C1 segment of cervical spinal cord (tissue), 14 donors: ENCODE results near the gene ARF1.
"Not testable (repeated sequence)": the region's sequence is repeated elsewhere in the genome, so short reads cannot be mapped to it uniquely, and the experiment has no call there.

Experiments
- DNase-seq, 14 donors: peaks; one replicate each; lab custom pipeline; 2025; lab: John Stamatoyannopoulos, UW

ARF1 gene

DNA sequence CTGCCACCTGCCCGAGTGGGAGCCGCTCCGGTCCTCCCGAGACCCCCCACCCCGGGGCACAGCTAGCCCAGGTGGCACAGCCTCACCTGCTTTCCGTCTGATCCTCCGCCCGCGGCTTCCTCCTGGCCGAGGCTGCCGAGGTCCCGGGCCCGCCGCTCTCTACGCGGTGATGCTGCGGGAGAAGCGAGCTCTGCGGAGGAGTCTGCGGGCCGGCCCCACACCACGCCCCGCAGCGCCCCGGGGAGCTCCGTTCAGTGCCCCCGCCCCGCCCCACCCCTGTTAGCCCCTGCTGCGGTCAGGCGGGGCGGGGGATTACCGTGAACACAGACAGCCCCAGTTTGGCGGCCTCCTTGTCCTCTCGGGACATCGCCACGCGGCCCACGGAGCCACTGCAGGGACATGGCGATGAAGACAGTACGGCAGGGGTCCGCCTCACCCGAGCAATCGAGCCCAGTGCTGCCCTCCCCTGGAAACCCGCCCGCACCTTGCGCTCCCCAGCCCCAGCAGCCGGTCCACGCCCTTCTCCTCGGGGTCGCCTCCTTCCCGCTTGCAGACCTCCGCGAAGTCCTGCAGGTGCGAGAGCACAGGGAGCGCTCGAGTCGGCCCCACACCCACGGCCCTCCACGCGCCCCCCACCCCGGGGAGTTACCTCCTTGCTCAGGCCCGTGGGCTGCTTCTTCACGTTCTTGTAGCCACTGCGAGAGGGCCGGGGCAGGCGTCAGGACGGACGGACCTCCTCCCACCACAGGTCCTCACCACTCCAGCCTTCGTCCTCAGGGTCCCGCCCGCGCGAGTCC, 19.7 kb downstream of the ARF1 start:
- no peak for DNase-seq

DNA sequence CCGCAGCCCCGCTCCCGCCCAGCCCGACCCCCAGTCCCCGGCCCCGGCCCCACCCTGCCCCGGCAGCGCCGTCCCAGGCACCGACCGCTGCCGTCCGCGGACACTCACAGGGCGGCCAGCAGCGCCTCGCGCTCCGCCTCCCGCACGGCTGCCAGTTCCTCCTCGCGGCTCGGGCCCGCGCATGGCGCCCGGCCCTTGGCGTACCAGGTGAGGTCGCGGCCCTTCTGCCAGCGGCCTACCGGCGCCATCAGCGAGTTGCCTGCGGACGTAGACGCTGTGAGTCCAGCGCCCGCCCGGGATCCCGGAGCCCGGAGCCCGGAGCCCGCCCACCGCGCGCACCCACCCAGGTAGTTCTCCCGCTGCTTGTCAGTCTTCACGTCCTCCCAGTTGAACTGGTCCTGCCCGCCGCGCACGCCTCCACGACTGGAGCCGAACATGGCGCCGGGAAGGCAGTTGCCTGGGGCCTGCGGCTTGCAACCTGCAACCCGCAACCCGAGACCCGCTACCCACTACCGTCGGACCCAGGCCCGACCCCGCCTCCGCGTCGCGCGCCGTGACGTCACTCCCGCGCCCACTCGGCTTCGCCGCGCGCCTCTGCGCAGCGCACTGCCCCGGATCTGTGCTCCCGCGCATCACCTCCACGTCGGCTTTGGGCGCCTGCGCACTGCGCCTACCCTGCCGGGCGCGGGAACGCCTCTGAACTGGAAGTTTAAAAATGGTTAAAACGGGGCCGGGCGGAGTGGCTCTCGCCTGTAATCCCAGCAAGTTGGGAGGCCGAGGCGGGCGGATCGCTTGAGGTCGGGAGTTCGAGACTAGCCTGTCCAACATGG, 20.5 kb downstream of the ARF1 start, which contains the start of gene C1orf35:
Gene C1orf35, minus strand, starts transcription at position 535 of the 830 bp plus-strand sequence. Its CDS starts 98 bp downstream, at position 437.
- peak in 13 of 14 donors; percentile 47 to 93 (median 80) for DNase-seq

DNA sequence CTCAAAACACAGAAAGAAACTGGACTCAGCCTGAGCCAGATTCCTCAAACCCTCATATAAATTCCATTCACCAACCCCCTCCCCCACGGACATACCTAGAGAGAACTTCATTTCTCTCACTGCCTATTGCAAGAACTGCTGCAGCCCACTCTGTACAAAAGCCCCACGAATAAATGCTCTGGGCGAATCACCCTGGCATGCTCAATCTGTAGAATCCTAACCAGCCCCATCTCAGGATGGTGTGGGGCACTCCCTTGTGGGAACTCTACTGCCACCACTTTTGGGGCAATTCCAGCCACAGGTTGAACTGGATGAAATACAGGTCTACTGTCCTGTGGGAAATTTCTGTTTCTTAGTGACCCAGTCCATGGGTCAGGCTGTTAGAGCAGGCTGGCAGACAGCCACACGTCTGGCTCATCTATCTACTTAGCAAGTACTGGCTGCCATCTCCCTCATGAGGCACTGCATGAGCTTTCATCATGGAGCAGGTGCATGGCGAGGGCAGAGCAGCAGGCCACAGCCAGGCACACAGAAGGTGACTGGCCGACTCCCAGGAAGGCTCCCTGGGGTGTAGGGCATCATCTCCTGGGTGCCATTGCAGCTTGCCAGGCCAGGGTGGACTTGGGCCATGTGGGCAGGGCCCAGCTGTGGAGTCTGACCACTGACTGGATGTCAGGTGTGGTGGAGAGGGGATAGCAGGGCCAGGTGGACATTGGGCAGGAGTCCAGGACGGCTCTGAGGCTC, 22.2 kb downstream of the ARF1 start:
- DNase-seq: no peak

DNA sequence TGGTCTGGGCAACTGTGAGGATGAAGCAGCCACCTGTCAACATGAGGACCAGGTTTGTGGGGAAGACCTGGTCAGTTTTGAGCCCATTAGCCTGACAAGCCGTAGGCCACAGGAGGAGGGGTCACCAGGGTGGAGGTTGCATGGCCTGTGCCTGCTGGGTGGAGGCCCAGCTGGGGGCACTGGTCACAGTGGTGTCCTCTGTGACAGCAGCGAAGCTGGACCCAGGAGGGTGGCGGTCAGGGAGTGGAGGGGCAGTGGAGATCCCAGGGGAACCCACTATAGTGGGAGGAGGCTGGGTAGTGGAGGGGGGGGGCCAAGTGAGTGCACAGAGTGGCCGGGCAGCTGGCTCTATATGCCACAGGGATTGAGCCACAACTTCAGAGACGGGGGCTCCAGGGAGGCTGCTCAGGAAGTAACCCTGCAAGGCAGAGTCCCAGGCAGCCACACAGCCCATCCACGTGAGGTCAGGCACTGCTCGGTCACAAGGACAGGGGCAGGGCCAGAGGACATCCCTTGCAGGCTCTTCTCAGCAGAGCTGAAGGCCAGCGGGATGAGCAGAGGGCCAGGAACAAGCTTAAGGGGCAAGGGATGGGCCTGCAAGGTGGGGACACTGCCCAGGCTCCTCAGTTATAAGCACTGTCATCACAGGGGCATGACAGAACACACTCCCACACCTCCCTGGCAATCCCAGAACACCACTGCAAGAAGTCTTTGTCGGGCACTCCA, 22.9 kb downstream of the ARF1 start:
- no peak for DNase-seq

DNA sequence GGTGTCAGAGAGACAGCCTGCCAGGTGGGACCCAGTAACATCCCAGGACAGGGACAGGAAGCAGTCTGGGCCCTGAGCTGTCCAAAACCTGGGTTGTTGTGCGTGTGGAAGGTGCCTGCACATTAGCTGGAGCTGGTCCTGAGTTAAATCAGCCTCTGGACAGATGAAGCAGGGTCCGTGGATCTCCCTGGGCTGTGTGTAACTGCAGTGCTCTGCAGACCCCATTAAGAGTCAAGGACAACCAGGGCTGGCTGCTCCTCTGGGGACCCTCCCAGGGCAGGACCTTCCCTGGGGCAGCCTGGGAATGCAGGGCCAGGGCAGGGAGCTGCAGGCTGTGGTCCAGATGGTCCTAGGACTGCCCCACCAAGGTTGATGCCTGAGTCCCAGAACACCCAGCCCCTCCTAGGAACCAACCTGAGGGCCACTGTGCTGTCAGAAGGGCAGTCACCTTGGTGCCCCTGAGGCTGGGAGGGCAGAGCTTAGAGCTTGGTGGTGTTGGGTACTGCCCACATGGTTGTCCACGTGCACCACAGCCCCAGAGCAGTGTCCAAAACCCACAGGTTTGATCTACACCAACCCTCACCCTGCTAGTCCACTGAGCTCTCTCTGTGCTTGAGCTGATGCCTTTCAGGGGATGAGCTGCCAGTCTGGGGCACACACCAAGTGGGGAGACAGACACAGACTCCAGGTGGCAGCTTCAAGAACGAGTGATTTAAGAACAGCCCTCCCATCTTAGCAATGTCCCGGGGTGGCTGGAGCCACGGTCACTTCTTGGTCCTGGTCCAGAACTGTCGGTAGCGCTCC, 23.7 kb downstream of the ARF1 start:
- no peak for DNase-seq

DNA sequence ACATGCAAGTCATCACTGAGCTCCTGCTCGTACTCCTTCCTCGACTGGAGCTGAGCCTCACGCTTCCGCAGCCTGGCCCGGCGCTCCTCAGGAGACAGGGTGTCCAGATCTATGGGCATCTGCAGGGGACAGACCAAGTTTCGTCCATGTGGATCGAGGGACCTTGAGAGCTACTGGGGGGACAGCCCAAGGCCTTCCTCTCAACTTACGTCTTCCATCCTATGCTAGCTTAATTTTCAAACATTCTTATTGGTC, 24.2 kb downstream of the ARF1 start:
- no peak for DNase-seq

DNA sequence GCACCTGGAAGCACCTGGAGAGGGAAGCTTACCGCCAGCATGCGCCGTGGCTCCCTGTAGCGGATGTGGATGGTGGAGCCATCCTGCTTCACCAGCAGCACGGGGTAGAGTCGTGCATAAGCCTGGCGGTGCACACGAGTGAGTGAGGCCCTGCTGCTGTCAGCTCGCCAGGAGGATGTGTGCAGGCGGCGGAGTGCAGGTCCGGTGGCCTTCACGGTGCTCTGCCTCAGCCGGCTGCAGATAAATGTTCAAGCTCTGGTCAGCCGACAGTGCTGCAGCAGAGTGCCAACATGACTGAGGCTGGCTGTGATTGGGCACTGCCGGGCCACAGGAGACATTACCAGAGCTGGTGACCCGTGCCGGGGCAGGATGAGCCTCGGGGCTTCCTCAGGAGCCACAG, 25.1 kb downstream of the ARF1 start:
- DNase-seq: no peak

DNA sequence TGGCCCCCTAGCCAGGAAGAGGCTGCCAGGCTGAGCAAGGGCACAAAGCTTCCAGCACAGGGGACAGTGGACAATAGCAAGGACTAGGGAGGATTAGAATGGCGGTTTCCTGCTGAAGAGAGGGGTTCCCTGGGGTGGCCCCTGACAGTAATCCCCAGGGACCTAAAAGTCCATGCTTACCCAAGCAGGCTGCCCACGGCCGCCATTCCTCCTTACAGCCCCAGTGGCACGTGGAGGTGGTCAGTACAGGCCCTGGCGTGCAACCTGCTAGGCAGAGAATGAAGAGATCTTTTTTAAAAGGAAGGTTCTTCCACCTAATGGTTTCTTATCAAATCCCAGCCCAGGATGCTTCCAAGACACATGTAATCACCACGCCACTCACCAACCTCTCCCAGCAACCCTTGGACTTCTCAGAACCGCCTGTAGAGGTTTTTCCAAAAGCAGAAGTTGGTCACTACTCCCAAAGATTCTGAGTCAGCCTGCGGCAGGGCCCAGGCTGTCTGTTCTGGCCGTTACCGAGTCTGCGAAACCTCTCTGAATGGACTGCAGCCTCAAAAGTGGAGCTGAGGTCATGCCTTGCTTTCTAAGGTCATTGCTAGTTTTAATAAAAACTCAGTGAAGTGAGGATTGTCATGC, 25.7 kb downstream of the ARF1 start:
- no peak for DNase-seq

DNA sequence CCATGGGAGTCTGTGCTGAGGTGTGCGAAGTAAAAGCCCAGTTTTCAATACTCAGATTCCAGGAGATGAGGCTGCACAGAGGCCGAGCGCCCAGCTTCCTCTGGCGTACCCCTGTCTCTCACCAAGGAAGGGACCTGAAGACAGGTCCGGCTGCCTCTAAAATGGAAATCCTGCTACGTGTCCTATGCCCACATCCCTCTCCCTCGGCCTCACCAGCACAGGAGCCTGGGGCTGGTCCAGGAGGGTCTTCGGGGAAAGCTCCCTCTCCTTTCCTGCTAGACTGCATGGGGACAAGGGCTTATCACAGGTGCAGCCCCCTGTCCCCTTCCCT, 26.2 kb downstream of the ARF1 start:
- no peak for DNase-seq

DNA sequence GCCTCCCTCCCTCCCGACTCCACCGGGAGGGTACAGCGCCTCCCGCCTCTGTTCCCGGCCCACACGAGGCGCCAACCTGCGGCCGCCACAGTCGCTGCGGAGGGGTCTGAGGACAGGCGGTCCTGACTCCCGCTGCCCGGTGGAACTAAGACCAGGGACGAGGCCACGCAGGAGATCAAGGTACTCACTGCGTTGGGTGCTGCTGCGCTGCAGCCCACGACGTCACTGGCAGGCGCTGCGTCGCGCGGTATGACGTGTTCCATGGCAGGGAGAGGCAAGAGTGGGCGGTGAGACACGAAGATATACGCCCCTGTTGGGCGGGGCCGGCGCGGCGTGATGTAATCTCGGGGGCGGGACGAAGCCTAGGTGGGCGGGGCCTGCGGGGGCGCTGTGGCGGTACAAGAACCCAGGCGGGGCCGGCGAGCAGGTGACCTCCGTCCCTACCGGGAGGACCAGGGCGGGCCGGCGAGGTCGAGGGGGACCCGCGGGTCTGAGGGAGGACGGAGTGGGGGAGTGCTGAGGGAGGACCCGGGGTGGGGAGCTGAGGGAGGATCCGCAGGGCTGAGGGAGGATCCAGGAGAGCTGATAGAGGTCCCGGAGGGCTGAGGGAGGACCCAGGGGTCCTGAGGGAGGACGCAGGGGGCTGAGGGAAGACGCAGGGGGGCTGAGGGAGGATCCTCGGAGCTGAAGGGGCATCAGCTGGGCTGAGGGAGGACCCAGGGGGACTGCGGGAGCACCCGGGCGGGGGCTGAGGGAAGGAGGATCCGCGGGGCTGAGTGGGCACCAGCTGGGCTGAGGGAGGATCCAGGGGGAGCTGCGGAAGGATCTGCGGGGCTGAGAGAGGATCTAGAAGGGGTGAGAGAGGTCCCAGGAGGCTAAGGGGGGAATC, 26.8 kb downstream of the ARF1 start, which contains the start of gene MRPL55:
Gene MRPL55, minus strand, starts transcription at position 227 of the 889 bp plus-strand sequence. CDS start 1,039 bp downstream, outside the sequence.
- DNase-seq: peak; percentile 70 to 99 (median 98)

DNA sequence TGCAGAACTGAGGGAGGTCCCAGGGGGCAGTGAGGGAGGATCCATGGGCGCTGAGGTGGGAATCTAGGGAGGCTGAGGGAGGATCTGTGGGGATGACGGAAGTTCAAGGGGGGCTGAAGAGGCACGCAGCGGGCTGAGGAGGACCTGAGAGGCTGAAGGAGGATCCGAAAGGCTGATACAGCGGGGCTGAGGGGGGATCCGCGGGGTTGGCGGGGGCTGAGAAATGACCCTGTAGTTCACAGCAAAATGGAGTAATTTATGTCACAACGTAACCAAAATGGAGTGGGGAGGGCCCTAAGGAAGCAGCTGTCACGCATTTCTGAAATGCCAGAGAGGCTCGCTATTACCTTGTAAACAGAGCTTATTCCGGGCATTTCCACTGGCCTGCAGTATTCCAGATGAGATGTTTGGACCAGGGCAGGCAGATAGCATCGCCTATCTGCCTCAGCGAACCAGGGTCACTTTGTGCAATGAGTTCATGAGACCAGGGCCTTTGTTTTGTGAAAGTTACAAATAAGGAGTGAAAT, 27.5 kb downstream of the ARF1 start:
- DNase-seq: peak in 2 of 14 donors; percentile 31 to 32

DNA sequence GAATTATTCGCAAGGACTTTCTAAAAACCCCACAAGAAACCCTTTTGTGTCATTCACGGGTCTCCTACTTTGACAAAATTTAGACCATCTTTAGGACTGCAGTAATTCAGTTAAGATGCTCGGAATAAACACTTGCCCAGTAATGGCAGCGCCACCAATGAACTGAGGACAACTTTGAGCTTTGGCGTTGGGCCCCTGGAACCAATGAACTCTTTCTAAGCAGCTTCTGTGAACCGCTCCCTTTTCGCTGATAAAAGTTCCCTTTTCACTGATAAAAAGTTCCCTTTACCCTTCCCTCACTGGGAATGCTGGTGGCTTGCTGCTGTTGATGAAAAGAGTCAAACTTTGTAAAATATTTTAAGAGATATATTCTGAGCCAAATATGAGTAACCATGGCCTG, 28.0 kb downstream of the ARF1 start:
- DNase-seq: no peak

DNA sequence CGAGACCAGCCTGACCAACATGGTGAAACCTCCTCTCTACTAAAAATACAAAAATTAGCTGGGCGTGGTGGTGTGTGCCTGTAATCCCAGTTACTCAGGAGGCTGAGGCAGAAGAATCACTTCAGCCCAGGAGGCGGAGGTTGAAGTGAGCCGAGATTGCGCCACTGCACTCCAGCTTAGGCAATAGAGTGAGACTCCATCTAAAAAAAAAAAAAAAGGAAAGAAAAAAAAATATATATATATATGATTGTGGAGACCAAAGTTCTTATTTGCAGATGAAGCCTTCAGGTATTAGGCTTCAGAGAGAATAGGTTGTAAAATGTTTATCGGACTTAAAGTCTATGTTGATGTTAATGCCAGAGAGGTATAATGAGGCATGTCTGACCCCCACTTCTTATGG, 28.8 kb downstream of the ARF1 start:
- DNase-seq: not testable (repeated sequence)

DNA sequence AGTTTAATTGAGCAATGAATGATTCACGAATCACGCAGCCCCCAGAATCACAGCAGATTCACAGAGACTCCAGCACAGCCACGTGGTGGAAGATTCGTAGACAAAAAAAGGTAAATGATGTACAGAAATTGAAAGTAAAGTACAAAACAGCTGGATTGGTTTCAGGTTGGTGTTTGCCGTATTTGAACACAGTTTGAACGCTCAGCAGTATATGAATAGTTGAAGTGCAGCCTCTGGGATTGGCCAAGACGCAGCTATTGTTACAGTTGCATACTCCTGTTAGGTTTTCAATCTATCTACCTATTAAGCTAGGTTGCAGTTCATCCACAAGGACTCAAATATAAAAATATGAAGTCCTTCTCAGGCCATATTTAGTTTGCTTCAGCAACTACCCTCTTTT, 29.7 kb downstream of the ARF1 start:
- DNase-seq: no peak

DNA sequence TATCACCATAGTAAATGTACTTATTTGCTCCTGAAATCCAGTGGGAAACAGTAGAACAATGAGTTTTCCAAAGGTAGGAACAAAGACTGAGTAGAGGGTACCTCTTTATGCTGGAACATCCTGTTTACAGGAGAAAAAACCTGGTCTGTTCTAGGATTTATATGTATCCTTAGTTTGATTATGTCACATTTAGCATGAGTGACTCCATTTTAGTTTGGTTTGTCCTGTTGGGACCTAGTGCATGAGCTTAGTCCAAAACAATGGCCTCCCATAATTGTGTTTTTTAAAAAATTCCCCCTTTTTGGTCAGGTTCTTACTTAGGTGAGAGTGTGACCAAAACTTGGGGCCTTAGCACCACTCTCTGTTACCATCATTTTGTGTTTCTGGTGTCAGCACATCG, 30.1 kb downstream of the ARF1 start:
- DNase-seq: no peak

DNA sequence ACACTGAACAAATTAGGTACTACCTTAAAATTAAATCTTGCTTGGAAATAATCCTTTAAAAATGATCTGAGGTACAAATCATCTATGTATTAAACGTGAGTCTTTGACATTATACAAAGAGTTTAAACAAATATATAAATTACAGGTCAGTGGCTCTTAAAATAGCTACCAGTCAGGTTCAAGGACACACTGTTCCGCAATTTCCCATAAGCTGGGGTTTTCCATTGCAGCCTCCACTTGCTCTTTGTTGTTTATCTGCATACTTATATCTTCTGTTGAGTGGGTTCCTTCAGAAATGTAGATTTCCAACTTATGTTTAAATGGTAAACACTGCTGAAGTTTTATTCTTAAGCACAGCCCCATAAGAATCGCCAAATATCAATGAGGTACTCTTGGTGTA, 32.3 kb downstream of the ARF1 start:
- DNase-seq: no peak

DNA sequence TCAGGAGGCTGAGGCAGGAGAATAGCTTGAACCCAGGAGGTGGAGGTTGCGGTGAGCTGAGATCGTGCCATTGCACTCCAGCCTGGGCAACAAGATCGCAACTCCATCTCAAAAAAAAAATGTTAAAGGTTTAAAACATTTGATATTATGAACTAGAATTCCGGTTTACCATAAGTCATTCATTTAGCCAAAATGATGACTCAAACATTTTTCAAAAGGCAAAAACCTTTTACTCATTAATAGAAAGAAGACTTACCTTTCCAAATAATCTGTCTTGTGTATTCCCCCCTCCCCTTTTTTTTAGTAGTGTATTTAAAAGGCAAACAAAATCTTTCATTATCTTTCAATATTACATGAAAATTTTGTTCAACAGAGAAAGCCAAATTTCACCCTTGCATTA, 34.8 kb downstream of the ARF1 start:
- DNase-seq: no peak

DNA sequence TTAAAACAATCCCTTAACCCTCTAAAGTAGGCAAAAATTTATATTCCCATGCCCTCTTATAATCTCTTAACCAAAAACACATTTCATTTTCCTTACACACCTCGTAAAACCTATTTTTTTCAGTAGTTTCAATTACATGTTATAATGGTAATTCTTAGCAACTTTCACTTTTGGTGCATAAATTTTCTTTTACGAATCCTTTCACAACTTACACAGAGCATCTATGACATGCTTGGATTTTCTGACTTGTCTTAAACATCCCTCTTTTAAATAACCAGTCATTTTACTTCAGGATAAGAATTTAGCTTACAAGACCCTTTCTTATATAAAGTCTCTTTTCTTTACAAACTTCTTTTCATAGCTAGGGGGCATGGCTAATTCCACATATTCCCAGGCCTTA, 35.5 kb downstream of the ARF1 start:
- DNase-seq: no peak

DNA sequence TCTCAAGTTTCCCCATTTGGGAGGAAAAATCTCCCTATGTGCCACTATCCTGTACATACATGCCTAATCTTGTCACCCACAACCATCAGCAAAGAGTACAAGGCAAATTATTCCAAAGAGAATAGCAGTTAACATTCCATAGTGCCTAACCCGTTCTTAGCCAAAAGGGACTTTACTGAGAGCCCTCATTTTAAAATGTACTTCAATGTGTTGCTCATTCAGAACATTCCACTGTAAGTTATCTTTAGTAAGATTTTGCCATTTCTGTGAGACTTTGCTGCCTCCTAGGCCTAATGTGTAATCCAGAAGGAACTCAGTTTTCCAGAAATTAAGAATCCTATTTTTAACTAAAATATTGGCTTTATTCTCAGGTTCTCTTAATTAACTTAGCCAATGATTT, 37.8 kb downstream of the ARF1 start:
- no peak for DNase-seq
